GM18951 (cell line): ENCODE data around the gene GET4.
"Not testable (repeated sequence)": the region's sequence is repeated elsewhere in the genome, so short reads cannot be mapped to it uniquely, and the experiment has no call there.

Source experiments
- POLR2A ChIP-seq: IDR thresholded peaks from 4 replicates; pipeline ENCODE4 v1.6.1; 2011; ENCODE audit warnings: mild to moderate bottlenecking; ENCODE audit not compliant: insufficient read length, insufficient read depth; ENCODE audit errors: extremely low read depth
- in situ Hi-C: fragments of 300-500 bp; cut with MboI; formaldehyde crosslinking; loops from one replicate; pipeline ENCODE4 v1.12.0; 2022; ENCODE audit warnings: low sequenced_read_pairs, mixed read lengths, inconsistent platforms; ENCODE audit not compliant: unreplicated experiment

GET4 gene

DNA sequence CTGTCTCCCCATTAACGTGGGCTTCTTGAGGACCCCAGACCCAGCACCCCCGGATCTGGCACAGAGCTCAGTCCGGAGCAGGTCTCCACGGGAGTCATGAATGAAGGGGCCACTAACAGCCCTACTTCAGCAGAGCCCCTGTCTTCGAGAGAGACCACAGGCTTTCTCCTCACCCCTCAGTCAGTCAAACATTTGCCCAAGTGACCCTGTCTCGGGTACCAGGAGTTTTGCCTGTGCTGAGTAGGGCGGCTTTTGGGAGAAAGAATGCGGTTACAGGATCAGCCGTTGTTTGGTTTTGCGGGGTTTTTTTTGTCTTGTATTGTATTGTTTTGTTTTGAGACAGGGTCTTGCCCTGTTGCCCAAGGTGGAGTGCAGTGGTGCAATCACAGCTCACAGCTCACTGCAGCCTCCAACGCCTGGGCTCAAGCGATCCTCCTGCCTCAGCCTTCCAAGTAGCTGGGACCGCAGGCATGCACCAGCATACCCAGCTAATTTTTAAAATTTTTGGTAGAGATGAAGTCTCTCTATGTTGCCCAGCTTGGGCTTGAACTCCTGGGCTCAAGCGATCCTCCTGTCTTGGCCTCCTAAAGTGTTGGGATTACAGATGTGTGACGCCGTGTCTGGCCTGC, 61.6 kb downstream of the GET4 start:
- in situ Hi-C loops = no loop called here
- no peak for TF ChIP-seq POLR2A

GRCh38 chr7:938546-939185, 62.3 kb downstream of the GET4 start:
- in situ Hi-C loops = no loop called here
- TF ChIP-seq POLR2A = no peak

DNA sequence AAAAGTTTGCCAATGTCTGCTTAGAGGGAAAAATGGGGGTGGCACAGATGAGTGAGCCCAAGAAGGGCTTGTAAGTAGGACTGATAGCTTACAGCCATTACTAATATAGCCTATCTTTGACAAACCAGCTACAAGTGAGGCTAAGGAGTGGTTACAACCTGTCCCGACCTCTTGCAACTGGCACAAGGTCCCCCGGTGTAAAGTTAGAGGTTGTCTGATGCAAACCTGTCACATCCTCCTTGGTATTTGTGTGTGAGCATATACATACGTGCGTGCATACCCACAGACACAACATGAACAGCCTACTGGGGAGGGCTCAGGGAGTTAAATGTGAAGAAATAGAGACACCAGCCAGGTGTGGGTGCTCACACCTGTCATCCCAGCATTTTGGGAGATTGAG, 63.5 kb downstream of the GET4 start:
- TF ChIP-seq POLR2A = no peak
- in situ Hi-C loops = no loop called here

DNA sequence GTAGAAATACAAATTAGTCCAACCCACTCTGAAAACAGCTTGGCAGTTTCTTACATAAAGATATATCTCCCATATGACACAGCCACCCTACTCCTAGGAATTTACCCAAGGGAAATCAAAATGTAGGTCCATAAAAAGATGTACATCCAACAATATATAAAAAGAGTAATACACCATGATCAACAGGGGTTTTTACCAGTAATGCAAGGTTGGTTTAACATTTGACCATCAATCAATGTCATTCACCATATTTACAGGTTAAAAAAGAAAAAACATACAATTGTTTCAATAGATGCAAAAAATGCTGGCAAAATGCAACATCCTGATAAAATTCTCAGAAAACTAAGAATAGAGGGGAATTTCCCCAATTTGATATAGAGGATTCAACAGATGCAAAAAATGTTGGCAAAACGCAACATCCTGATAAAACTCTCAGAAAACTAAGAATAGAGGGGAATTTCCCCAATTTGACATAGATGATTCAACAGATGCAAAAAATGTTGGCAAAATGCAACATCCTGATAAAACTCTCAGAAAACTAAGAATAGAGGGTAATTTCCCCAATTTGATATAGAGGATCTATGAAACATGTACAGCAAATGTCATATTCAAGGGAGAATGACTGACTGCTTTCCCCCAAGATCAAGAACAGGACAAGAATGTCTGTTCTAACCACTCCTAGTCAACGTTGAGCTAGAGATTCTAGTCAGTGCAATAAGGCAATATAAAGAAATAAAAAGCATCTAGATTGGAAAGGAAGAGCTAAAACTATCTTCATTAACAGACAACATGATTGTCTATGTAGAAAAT, 64.5 kb downstream of the GET4 start:
- no peak for TF ChIP-seq POLR2A
- in situ Hi-C loops = no loop called here

DNA sequence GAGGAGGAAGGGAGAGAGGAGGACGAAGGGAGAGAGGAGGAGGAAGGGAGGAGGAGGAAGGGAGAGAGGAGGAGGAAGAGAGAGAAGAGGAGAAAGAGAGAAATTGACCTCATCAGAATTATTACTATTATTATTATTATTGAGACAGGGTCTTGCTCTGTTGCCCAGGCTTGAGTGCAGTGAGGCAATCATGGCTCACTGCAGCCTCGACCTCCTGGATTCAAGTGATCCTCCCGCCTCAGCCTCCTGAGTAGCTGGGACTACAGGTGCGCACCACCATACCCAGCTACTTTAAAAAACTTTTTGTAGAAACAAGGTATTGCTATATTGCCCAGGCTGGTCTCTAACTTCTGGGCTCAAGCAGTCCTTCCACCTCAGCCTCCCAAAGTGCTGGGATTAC, 67.4 kb downstream of the GET4 start:
- in situ Hi-C loops = not testable (repeated sequence)

DNA sequence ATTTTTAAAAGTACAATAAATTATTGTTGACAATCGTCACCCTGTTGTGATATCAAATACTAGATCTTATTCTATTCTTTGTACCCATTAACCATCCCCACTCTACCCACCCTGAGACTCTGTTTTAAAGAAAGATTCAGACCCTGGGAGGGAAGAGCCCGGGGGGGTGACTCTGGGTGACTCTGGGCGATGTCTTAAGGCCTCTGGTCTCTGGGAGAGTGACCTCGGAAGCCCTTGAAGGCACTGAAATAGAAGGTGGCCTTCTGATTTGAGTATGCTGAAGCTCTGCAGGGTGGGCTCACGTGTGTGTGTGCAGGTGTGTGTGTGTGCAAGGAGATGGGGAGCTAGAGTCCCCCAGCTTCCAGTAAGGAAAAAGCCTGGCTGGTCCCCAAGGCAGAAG, 68.4 kb downstream of the GET4 start:
- in situ Hi-C loops = no loop called here

GRCh38 chr7:945147-945555, 68.8 kb downstream of the GET4 start:
- no peak for TF ChIP-seq POLR2A
- in situ Hi-C loops = no loop called here

More for the DNA sequence above, 68.4 kb downstream of the GET4 start:
- no peak for TF ChIP-seq POLR2A

DNA sequence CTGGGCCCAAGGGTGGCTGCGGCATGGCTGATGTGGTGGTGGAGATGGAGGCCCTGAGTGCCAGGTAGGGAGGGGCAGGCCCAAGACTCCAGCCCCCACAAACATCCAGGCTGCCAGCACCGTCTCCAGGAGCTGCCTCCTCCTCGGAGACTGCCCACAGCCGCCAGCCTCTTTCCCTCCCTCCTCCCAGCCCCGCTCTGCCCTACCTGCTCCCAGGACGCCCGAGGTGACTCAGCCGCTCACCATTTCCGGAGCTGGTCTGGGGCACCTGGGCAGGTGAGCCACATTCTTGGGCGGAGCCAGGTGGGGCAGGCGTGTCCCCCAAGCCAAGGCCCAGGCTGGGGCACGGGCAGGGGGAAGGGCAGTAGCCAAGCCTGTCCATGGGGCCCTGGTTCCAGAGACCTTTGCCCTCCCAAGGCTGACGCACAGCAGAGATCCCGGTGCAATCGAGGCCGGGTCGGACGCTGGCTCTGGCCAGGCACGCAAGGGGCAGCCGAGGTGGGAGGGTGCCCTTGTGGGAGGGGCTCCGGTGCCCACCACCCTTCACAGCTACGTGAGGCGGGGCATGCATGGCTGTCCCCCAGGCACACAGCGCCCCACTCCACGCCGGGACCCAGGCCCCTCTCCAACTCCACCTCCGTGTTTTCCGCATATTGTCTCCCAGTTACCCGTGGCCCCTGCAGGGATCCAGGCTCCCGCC, 69.4 kb downstream of the GET4 start:
- in situ Hi-C loops = no loop called here

More for the DNA sequence above, 69.4 kb downstream of the GET4 start:
- no peak for TF ChIP-seq POLR2A
